ENCODE results near the gene AP2B1.
"Not testable (repeated sequence)": the region's sequence is repeated elsewhere in the genome, so short reads cannot be mapped to it uniquely, and the experiment has no call there.

AP2B1 gene

GRCh38 chr17:35700150-35700549 lies 113.0 kb downstream of the AP2B1 start:
- TF ChIP-seq CTCF (IDR thresholded peaks at IDR 0.05; ENCODE audit: low read depth, low read length), result no peak
- H3K4me3 ChIP-seq (replicated peaks in 1 of 2; ENCODE audit: low read depth in 2 of 2, low read length in 2 of 2), result no peak overlapping the region
- DNase-seq (ENCODE audit: low read depth in 2 of 2), result peak in 1 of 2 donors; percentile 44

- TF ChIP-seq CTCF (IDR thresholded peaks at IDR 0.05; ENCODE audit: low read depth, low read length), result no peak
- no peak overlapping the region for H3K4me3 ChIP-seq (replicated peaks in 1 of 2; ENCODE audit: low read depth in 2 of 2, low read length in 2 of 2)
- DNase-seq (ENCODE audit: low read depth in 2 of 2), result no peak
These were observed 114.4 kb downstream of the AP2B1 start for GRCh38 chr17:35701491-35701890.

GRCh38 chr17:35703308-35703707 lies 116.2 kb downstream of the AP2B1 start:
- not testable (repeated sequence) for DNase-seq (ENCODE audit: low read depth in 2 of 2); H3K4me3 ChIP-seq (replicated peaks in 1 of 2; ENCODE audit: low read depth in 2 of 2, low read length in 2 of 2)

GRCh38 chr17:35705230-35705629 lies 118.1 kb downstream of the AP2B1 start:
- no peak for TF ChIP-seq CTCF (IDR thresholded peaks at IDR 0.05; ENCODE audit: low read depth, low read length)
- H3K4me3 ChIP-seq (replicated peaks in 1 of 2; ENCODE audit: low read depth in 2 of 2, low read length in 2 of 2), result no peak overlapping the region
- DNase-seq (ENCODE audit: low read depth in 2 of 2), result no peak

GRCh38 chr17:35705705-35706104 lies 118.6 kb downstream of the AP2B1 start:
- TF ChIP-seq CTCF (IDR thresholded peaks at IDR 0.05; ENCODE audit: low read depth, low read length), result no peak
- no peak overlapping the region for H3K4me3 ChIP-seq (replicated peaks in 1 of 2; ENCODE audit: low read depth in 2 of 2, low read length in 2 of 2)
- DNase-seq (ENCODE audit: low read depth in 2 of 2), result no peak

GRCh38 chr17:35708149-35708548 lies 121.0 kb downstream of the AP2B1 start:
- DNase-seq (ENCODE audit: low read depth in 2 of 2), result no peak
- no peak overlapping the region for H3K4me3 ChIP-seq (replicated peaks in 1 of 2; ENCODE audit: low read depth in 2 of 2, low read length in 2 of 2)
- no peak for TF ChIP-seq CTCF (IDR thresholded peaks at IDR 0.05; ENCODE audit: low read depth, low read length)

- no peak for DNase-seq (ENCODE audit: low read depth in 2 of 2)
- TF ChIP-seq CTCF (IDR thresholded peaks at IDR 0.05; ENCODE audit: low read depth, low read length), result no peak
- no peak overlapping the region for H3K4me3 ChIP-seq (replicated peaks in 1 of 2; ENCODE audit: low read depth in 2 of 2, low read length in 2 of 2)
These were observed 121.8 kb downstream of the AP2B1 start for GRCh38 chr17:35708951-35709350.
